ENCODE results near the gene PDZD7. TPM values are rescaled to one million over a fixed set of nuclear protein-coding genes. Genes with fewer than 3 reads are reported as not detected.

Gene PDZD7
- total RNA-seq, 6 donors from 2014 or later, result 0.39 to 2.4 (median 1.7) TPM

- H3K9me3 ChIP-seq, result no peaks in the 10 kb centered on the region
- 63% methylated on average over 4 to 10 of the region's 11 CpGs for WGBS, 2 donors
Observed at GRCh38 chr10:101007099-101007711, 23.7 kb downstream of the PDZD7 start.

GRCh38 chr10:101006593-101007098, 24.3 kb downstream of the PDZD7 start:
- ATAC-seq (ENCODE audit: low FRiP score in 2 of 2), result no peak
- peaks cover 8 to 52% (median 27%) of the 10 kb centered on the region in 4 donors for H3K36me3 ChIP-seq
- TF ChIP-seq POLR2AphosphoS5 (IDR thresholded peaks at IDR 0.05) (no peak), CTCF (IDR thresholded peaks at IDR 0.05) (no peak), POLR2A (IDR thresholded peaks at IDR 0.05) (no peak), EP300 (IDR thresholded peaks at IDR 0.05) (no peak)
- no peak overlapping the region for H3K4me3 ChIP-seq
- WGBS, 2 donors, result 84 to 93% methylated on average over 10 to 32 of the region's 33 CpGs
- peaks cover 24 to 46% (median 30%) of the 10 kb centered on the region in 4 donors for H3K4me1 ChIP-seq
- H3K9me3 ChIP-seq, result no peaks in the 10 kb centered on the region
- DNase-seq, result peak in 1 of 2 donors; percentile 77
- H3K27ac ChIP-seq, result peak overlapping the region in 2 of 4 donors; percentile 2 to 64
- no peaks in the 10 kb centered on the region for H3K27me3 ChIP-seq

More at GRCh38 chr10:101007099-101007711, 23.7 kb downstream of the PDZD7 start:
- Histone ChIP-seq H3K36me3 (peaks cover 8 to 52% (median 27%) of the 10 kb centered on the region in 4 donors), H3K4me3 (no peak overlapping the region), H3K4me1 (peaks cover 23 to 46% (median 27%) of the 10 kb centered on the region in 4 donors), H3K27me3 (no peaks in the 10 kb centered on the region), H3K27ac (peak overlapping the region in 3 of 4 donors; percentile 2 to 64 (median 61))
- TF ChIP-seq CTCF (IDR thresholded peaks at IDR 0.05) (no peak), POLR2AphosphoS5 (IDR thresholded peaks at IDR 0.05) (no peak), POLR2A (IDR thresholded peaks at IDR 0.05) (no peak), EP300 (IDR thresholded peaks at IDR 0.05) (no peak)
- DNase-seq (no peak), ATAC-seq (ENCODE audit: low FRiP score in 2 of 2) (no peak)

GRCh38 chr10:101005869-101006567, 24.9 kb downstream of the PDZD7 start:
- H3K36me3 ChIP-seq, result peaks cover 8 to 52% (median 27%) of the 10 kb centered on the region in 4 donors
- 98% methylated on average over 4 of the region's 4 CpGs for WGBS, 2 donors

GRCh38 chr10:101005361-101005760, 25.6 kb downstream of the PDZD7 start:
- H3K9me3 ChIP-seq, result no peaks in the 10 kb centered on the region
- H3K4me3 ChIP-seq, result no peak overlapping the region
- no peak for ATAC-seq (ENCODE audit: low FRiP score in 2 of 2)
- peaks cover 8 to 52% (median 27%) of the 10 kb centered on the region in 4 donors for H3K36me3 ChIP-seq
- TF ChIP-seq CTCF (IDR thresholded peaks at IDR 0.05) (no peak), POLR2A (IDR thresholded peaks at IDR 0.05) (no peak), POLR2AphosphoS5 (IDR thresholded peaks at IDR 0.05) (peak in 1 of 2 donors; percentile 18), EP300 (IDR thresholded peaks at IDR 0.05) (no peak)
- peaks cover 35 to 58% (median 39%) of the 10 kb centered on the region in 4 donors for H3K4me1 ChIP-seq
- peak overlapping the region in 2 of 4 donors; percentile 64 to 100 for H3K27ac ChIP-seq
- H3K27me3 ChIP-seq, result no peaks in the 10 kb centered on the region
- 74 to 75% methylated on average over 21 to 23 of the region's 23 CpGs for WGBS, 2 donors
- peak in 1 of 2 donors; percentile 81 for DNase-seq

More at GRCh38 chr10:101005869-101006567, 24.9 kb downstream of the PDZD7 start:
- TF ChIP-seq EP300 (IDR thresholded peaks at IDR 0.05) (no peak), POLR2A (IDR thresholded peaks at IDR 0.05) (no peak), CTCF (IDR thresholded peaks at IDR 0.05) (no peak), POLR2AphosphoS5 (IDR thresholded peaks at IDR 0.05) (no peak)
- DNase-seq (no peak), ATAC-seq (ENCODE audit: low FRiP score in 2 of 2) (no peak)
- Histone ChIP-seq H3K27ac (peak overlapping the region in 3 of 4 donors; percentile 2 to 64 (median 15)), H3K4me1 (peaks cover 29 to 51% (median 33%) of the 10 kb centered on the region in 4 donors), H3K4me3 (no peak overlapping the region), H3K27me3 (no peaks in the 10 kb centered on the region), H3K9me3 (no peaks in the 10 kb centered on the region)
